ENCODE data around the gene TXNDC16.

DNA sequence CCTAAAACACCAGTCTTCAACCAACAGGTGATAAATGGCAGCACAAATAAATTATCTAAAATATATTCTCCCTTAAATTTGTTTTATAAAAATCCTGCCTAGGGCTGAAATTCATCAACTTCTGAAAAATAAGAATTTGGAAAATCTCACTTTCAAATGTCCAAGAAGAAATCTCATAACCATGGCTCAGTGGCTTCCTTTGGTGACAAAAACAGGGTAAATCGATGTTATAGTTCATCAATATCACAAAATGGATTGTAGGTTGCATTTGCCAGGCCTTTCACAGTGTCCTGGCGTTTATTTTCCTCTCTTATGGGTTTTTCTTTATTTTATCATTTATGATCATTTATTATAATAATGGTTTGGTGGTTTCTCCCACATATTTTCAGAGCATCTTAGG, 135.2 kb downstream of the TXNDC16 start:
- TF ChIP-seq, protein P1, sequence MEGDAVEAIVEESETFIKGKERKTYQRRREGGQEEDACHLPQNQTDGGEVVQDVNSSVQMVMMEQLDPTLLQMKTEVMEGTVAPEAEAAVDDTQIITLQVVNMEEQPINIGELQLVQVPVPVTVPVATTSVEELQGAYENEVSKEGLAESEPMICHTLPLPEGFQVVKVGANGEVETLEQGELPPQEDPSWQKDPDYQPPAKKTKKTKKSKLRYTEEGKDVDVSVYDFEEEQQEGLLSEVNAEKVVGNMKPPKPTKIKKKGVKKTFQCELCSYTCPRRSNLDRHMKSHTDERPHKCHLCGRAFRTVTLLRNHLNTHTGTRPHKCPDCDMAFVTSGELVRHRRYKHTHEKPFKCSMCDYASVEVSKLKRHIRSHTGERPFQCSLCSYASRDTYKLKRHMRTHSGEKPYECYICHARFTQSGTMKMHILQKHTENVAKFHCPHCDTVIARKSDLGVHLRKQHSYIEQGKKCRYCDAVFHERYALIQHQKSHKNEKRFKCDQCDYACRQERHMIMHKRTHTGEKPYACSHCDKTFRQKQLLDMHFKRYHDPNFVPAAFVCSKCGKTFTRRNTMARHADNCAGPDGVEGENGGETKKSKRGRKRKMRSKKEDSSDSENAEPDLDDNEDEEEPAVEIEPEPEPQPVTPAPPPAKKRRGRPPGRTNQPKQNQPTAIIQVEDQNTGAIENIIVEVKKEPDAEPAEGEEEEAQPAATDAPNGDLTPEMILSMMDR (IDR thresholded peaks at IDR 0.05) = no peak
- no peak for TF ChIP-seq POLR2A (IDR thresholded peaks at IDR 0.05)
